Loucy (cell line): ENCODE data around the gene KAT2A.

ENCODE experiments used
- CTCF ChIP-seq: fragments of 200-600 bp; sonication (generic); conservative IDR thresholded peaks from 2 replicates; pipeline ENCODE4 v1.5.1; 2014; ENCODE audit warnings: mild to moderate bottlenecking, antibody characterized with exemption, low read length
- EZH2phosphoT487 ChIP-seq: fragments of 200-600 bp; IDR thresholded peaks from 2 replicates; pipeline ENCODE4 v1.6.1; 2018; ENCODE audit warnings: antibody characterized with exemption, mild to moderate bottlenecking, moderate library complexity, borderline replicate concordance

- TF ChIP-seq CTCF = no peak
- no peak for TF ChIP-seq EZH2phosphoT487
These were observed 6.2 kb upstream of the KAT2A start for GRCh38 chr17:42127414-42127813.
